ENCODE data around the gene ILKAP. TPM values are rescaled to one million over a fixed set of nuclear protein-coding genes. Genes with fewer than 3 reads are reported as not detected.
A peak's percentile ranks its signal among the peaks of the same experiment; 100 is the strongest.

The ILKAP gene, protein sequence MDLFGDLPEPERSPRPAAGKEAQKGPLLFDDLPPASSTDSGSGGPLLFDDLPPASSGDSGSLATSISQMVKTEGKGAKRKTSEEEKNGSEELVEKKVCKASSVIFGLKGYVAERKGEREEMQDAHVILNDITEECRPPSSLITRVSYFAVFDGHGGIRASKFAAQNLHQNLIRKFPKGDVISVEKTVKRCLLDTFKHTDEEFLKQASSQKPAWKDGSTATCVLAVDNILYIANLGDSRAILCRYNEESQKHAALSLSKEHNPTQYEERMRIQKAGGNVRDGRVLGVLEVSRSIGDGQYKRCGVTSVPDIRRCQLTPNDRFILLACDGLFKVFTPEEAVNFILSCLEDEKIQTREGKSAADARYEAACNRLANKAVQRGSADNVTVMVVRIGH
- total RNA-seq, result 63.2 and 65.8 TPM in 2 replicates
- long read RNA-seq, transcript ILKAP-201 (12 exons, 1,490 nt), result major isoform, 56 of 76 reads
- long read RNA-seq, partial matches to known transcripts, result 5 of 76 reads
- long read RNA-seq, other reads (novel, unspliced or antisense), result 14 of 76 reads

GRCh38 chr2:238203094-238203972 lies at the start of gene ILKAP:
ILKAP (minus strand) TSS chr2:238203695; CDS start chr2:238203553, 142 bp downstream.
- Mint-ChIP-seq H3K9me3 (peaks cover 9% of the 10 kb centered on the region), H3K4me3 (peak within 1 kb of the TSS; percentile 94), H3K27me3 (ENCODE audit: low read depth) (peaks cover 7% of the 10 kb centered on the region), H3K36me3 (ENCODE audit: low read depth) (peaks cover 13% of the 10 kb centered on the region), H3K4me1 (peaks cover 41% of the 10 kb centered on the region), H3K27ac (ENCODE audit: unreplicated experiment) (peak within 1 kb of the TSS; percentile 93)
- no peak for TF ChIP-seq CTCF (conservative IDR thresholded peaks at IDR 0.05)
- DNase-seq (ENCODE audit: low read depth, low spot score), result peak; percentile 75

- H3K27me3 Mint-ChIP-seq (ENCODE audit: low read depth), result no peaks in the 10 kb centered on the region
- H3K4me3 Mint-ChIP-seq, result no peak overlapping the region
- H3K4me1 Mint-ChIP-seq, result peaks cover 4% of the 10 kb centered on the region
- DNase-seq (ENCODE audit: low read depth, low spot score), result no peak
- H3K9me3 Mint-ChIP-seq, result no peaks in the 10 kb centered on the region
- TF ChIP-seq CTCF (conservative IDR thresholded peaks at IDR 0.05), result no peak
- no peaks in the 10 kb centered on the region for H3K36me3 Mint-ChIP-seq (ENCODE audit: low read depth)
- no peak overlapping the region for H3K27ac Mint-ChIP-seq (ENCODE audit: unreplicated experiment)
Observed at GRCh38 chr2:238252766-238253630, 49.5 kb upstream of the ILKAP start.

- Mint-ChIP-seq H3K27ac (ENCODE audit: unreplicated experiment) (no peak overlapping the region), H3K36me3 (ENCODE audit: low read depth) (no peaks in the 10 kb centered on the region), H3K9me3 (no peaks in the 10 kb centered on the region), H3K4me1 (peaks cover 4% of the 10 kb centered on the region), H3K27me3 (ENCODE audit: low read depth) (no peaks in the 10 kb centered on the region), H3K4me3 (no peak overlapping the region)
- no peak for TF ChIP-seq CTCF (conservative IDR thresholded peaks at IDR 0.05)
- no peak for DNase-seq (ENCODE audit: low read depth, low spot score)
Observed at GRCh38 chr2:238251986-238252385, 48.5 kb upstream of the ILKAP start.

DNA sequence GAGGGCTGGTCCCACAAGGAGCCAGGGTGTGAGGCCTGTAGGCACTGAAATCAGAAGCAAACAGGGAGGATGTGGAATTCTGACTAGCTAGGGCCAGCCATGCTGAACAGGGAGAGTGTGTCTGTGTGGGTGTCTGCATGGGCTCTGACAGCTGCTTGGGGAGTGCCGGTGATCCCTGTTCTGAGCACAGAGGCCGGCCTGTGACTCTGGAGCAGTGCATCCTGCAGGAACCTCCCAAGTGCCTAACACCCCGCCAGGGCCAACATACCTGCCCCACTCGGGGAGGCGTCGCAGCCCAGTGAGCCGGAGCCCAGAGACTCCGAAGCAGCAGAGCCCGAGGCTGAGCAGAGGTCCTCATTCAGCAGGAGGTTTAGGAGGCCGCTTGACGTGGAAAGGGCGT lies 47.8 kb upstream of the ILKAP start:
- H3K27ac Mint-ChIP-seq (ENCODE audit: unreplicated experiment), result peak overlapping the region; percentile 57
- no peak overlapping the region for H3K4me3 Mint-ChIP-seq
- no peaks in the 10 kb centered on the region for H3K36me3 Mint-ChIP-seq (ENCODE audit: low read depth)
- no peaks in the 10 kb centered on the region for H3K9me3 Mint-ChIP-seq
- no peak for DNase-seq (ENCODE audit: low read depth, low spot score)
- H3K27me3 Mint-ChIP-seq (ENCODE audit: low read depth), result no peaks in the 10 kb centered on the region
- peaks cover under 1% of the 10 kb centered on the region for H3K4me1 Mint-ChIP-seq
- no peak for TF ChIP-seq CTCF (conservative IDR thresholded peaks at IDR 0.05)

DNA sequence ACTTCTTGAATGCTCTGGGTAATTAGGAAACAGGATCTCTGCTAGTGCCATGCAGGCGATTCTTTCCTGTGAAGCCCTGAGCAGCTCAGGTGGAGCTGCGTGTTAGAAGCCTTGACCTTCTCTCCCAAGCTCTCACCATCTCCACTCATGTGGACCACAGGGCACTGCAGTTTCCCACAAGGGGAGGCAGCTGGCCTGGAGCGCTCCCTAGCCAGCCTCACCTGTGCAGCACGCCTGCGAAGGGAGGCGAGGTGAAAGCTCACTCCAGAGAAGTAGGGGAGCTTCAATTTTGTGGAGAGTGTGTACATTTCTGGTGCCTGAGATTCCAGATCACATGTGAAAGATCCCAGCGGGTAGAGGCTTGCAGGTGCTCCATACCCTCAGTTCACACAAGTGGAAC lies 47.4 kb upstream of the ILKAP start:
- Mint-ChIP-seq H3K4me1 (no peaks in the 10 kb centered on the region), H3K27ac (ENCODE audit: unreplicated experiment) (peak overlapping the region; percentile 57), H3K9me3 (no peaks in the 10 kb centered on the region), H3K36me3 (ENCODE audit: low read depth) (no peaks in the 10 kb centered on the region), H3K4me3 (no peak overlapping the region), H3K27me3 (ENCODE audit: low read depth) (no peaks in the 10 kb centered on the region)
- no peak for DNase-seq (ENCODE audit: low read depth, low spot score)
- TF ChIP-seq CTCF (conservative IDR thresholded peaks at IDR 0.05), result no peak
